Measurements from ENCODE around the gene SIPA1.

Gene SIPA1, protein sequence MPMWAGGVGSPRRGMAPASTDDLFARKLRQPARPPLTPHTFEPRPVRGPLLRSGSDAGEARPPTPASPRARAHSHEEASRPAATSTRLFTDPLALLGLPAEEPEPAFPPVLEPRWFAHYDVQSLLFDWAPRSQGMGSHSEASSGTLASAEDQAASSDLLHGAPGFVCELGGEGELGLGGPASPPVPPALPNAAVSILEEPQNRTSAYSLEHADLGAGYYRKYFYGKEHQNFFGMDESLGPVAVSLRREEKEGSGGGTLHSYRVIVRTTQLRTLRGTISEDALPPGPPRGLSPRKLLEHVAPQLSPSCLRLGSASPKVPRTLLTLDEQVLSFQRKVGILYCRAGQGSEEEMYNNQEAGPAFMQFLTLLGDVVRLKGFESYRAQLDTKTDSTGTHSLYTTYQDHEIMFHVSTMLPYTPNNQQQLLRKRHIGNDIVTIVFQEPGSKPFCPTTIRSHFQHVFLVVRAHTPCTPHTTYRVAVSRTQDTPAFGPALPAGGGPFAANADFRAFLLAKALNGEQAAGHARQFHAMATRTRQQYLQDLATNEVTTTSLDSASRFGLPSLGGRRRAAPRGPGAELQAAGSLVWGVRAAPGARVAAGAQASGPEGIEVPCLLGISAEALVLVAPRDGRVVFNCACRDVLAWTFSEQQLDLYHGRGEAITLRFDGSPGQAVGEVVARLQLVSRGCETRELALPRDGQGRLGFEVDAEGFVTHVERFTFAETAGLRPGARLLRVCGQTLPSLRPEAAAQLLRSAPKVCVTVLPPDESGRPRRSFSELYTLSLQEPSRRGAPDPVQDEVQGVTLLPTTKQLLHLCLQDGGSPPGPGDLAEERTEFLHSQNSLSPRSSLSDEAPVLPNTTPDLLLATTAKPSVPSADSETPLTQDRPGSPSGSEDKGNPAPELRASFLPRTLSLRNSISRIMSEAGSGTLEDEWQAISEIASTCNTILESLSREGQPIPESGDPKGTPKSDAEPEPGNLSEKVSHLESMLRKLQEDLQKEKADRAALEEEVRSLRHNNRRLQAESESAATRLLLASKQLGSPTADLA

DNA sequence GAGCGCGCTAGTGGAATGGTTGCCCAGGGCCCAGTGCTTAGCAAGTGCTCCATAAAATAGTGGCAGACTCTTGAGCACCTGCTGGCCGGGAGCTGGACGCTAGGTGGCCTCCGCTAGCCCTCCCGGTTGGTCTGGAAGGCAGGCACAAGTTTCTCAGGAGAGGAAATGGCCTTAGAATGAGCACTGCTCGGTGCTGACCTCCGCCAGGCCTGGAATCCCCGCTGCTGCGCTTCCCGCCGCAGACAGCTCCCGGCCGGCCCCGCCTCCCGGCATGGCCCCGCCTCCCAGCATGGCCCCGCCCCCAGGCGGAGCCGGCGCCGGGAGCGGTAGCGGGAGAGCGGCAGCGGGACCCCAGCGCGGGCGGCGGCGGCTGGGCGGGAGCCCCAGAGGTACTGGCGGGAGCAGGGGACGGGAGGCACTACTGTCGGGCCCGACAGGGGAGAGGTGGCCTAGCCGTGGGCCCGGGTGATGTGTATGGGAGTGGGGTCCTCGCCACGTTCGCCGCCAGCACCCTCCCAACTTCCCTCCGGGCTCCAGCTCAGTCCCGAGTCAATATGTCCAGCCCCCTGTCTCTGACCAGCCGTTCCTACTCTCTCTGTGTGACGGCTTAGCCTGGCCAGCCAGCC, at the start of gene SIPA1:
Gene SIPA1 (plus strand): TSS at position 308 of the 626 bp plus-strand sequence. CDS start 2,821 bp downstream, outside the sequence.
- peak; percentile 95 for DNase-seq

DNA sequence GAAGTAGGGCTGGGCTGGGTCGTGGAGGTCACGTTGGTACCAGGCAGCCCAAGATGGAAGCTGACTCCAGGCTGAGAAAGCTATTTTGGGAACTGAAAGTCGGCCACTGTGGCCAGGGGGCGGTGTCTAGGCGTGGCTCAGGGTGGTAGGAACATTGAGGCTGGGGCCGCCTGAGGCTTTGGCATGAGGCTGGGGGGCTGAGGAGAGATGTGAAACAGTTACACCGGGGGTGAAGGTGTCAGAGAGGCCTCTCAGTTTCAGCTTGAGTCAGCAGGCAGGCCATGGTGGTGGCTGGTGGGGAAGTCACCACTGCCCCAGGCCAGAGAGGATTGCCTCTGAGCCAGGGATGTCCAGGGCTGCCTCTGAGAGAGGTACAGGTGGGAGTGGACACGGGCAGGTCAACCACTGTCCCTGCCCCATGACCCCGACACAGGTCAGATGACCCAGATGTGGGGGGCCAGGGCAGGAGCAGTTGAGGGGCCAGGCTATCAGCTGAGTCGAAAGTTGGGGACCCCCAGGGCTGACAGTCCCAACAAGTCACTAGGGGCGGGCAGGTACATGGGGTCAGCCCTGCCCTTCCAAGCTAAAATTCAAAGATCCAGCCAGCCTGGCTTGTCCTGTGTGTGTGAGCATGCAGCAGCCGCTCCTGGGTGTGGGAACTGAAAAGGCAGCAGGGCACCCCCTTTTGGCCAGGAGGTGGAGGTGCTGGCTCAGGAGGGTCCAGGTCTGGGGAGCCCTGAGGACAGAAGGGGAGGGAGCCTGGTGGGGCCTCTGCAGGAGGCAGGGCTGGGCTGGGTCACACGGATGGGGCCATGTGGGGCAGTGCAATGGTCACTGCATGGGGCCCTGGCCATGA, 49.5 kb upstream of the SIPA1 start:
- peak; percentile 68 for DNase-seq

DNA sequence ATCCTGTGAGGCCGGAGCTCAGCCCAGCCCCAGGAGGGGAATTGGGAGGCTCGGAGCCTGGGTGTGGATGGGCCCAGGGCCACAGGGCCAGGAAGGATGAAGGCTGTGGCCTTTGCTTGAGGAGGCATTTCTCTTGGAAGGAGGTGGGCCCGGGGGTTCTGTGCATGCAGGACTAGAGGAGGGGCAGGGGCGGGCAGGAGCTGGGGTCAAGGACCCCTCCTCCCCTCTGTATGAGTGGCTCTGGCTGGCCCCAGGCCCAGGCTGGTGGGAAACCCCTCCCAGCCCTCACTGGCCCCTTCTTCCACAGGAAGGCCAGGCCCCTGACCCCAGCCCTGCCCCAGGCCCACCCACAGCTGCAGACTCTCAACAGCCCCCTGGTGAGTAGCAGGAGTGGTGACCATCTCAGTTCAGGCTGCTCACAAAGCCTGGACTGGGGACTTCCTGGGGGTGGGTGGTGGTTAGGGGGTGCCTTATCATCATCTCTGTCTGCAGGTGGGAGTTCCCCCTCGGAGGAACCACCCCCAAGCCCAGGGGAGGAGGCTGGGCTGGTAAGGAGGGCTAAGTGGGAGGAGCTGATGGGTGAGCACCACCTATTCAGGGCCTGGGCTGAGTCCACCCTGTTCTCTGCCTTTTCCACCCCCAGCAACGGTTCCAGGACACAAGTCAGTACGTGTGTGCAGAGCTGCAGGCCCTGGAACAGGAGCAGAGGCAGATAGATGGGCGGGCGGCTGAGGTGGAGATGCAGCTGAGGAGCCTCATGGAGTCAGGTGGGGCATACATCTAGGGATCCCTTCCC, 48.3 kb upstream of the SIPA1 start:
- DNase-seq, result peak; percentile 45

DNA sequence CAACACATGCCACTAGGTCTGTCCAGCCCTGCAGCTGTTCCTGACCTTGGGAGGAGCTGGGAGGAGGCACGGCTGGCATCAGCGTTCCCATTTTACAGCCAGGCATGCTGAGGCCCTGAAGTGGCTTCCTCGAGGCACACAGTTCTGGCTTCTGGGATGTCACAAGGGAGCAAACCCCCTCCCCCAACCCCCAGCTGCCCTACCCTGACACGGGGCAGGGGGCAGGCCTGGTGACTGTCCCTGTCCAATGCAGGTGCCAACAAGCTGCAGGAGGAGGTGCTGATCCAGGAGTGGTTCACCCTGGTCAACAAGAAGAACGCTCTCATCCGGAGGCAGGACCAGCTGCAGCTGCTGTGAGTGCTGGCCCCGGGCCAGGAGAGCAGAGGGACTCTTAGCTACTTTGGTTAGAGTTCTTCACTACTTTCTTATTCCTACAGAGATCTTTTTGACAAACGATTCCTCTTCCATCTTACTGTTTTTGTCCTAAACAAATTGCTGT, 47.6 kb upstream of the SIPA1 start:
- DNase-seq, result no peak

DNA sequence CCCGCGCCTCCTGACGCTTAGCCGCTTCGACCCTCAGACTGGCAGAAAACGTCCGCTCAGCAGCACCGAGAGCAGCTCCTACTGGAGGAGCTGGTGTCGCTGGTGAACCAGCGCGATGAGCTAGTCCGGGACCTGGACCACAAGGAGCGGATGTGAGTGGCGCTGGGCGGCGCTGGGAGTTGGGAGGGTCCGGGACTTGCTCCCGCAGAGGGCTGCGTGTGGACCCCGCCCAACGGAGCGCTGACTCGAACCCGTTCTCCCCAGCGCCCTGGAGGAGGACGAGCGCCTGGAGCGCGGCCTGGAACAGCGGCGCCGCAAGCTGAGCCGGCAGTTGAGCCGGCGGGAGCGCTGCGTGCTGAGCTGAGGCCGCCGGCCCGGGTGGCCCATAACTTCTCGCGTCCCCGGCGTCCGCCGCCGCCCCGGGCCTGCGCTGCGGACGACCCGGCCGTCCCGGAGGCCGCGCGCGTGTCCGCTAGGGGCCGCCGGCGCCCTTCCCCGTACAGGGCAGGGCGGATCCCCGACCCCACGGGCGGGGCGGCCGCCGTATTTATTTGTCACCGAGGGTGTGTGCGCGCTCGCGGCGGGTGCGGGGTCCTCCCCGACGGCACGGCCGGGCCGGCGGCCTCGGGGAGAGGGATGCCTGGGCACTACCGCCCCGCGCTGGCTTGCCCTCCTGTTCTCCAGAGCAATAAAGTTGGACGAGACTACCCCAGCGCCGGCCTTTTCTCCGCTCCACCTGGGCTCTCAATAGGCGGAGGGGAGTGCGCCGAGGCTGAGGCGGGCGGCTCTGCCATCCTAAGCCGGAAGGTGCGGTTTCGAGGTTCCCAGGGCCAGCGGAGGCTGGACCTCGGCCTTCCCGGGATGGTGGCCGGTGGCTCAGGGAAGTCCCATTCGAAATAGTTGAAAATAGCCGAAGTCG, 45.7 kb upstream of the SIPA1 start:
- DNase-seq, result no peak

DNA sequence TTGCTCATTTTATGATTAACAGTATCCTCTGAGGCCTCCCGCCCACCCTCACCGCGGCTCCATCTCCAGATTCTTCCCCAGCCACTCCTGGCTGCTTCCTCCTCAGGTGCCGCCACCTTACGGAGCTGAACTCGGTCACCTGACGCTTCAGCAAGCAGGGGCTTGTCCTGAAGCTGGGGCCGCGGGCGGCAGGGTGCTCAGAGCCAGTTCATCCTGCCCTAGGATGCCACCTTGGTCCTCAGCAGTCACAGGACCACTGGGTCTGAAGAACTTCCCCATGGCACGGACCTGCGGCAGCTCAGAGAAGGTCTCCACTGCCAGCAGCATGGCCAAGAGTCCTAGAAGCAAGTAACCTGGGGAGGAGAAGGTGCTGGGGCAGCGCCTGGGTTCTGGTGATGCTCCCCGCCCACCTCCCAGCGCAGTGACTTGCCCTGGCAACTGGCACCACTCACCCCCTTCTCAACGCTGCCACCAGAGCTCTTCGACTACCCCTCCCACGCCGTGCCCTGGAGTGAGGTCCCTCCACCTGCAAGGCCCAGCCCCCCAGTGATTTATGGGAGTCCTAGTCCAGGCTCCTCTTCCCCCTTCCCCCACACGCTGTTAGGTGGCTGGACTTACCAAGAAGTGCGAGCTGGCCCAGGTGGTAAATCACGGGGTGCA, 44.9 kb upstream of the SIPA1 start:
- no peak for DNase-seq

DNA sequence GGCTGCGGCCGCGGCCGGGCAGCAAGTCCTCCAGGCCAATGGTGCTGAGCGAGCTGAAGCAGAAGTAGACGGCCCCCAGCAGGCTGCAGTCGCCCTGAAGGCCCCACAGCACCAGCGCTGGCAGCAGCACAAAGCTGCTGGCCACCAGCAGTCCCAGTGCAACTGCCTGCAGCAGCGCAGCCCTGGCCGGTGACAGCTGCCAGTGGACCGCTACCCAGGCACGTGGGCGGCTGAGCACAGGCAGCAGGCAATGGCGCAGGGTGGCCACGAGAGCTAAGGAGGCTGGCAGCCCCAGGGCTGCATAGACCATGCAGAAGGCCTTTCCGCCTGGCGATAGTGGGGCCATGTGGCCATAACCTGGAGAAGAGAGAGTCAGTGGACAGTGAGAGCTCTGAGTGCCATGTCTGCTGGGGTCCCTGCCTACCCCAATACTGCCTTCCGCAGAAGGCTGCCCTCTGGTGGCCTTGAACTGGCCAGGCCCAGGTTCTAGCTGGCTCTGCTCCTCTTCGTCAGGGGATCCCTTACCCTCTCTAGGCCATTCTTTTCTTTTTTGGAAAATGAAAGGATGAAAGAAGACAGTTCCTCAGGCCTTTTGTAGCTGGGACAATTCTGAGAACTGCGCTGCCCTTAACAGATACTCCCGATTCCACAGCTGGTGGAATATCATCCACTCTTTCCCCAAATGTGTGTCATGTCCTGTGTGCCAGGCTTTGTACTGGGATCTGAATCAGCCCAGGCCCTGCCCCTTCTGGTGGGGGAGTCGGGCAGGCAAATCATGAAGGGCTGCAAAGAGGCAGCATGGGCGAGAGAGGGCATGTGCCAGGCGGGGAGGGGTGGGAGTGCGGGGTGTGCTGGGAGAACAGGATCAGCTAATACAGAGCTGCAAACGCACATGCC, 44.1 kb upstream of the SIPA1 start:
- peak; percentile 36 for DNase-seq

DNA sequence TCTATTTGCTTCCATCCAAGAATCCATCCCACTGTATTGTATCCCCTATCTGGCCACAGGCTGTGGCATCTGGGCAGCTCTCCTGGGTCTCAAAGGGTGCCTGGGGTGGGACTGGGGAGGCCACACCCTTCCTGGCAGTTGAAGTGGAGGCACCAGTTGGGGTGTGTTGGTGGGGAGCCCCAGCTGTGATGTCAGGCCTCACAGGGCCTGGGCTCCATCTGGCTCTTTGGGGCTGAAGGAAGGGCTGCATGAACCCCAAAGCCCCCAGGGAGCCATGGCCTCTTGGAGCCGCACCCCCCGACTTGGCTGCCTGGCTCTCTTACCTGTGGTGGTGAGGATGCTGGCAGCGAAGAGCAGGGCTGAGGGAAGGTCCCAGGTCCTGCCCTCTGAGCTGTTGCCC, 42.8 kb upstream of the SIPA1 start:
- DNase-seq, result no peak

DNA sequence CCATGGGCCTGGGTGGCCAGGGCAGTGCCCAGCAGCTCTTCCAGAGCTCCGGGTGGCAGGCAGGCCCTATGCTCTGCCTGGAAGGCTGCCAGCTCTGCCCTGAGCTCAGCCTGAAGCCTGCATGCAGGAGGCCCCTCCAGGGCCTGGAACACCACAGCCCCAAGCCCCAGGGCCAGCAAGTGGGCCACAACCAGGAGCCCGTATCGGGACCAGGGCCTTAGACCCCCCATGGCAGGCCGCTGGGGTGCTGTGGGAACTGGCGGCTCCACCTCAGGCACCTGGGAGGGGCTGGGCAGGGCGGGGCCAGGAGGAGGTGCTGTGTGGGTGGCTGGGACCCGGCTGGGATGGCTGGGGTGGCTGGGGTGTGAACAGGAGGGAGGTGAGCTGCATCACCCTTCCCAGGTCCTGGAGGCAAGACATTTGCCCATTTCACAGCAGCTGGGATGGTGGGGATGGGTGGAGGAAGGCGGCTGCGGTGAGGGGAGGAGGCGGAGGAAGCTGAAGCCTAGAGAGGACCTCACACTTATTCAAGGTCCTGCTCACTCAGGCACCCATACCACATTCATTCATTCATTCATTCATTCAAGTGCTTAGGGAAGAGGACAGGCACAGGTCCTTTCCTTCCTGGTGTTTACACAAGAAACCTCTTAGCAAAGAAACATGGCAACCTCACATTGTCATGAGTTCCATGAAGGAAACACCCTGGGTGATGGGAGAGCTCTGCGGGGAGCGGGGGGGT, 42.2 kb upstream of the SIPA1 start, which contains the start of gene KCNK7:
Gene KCNK7 (minus strand): TSS at position 258 of the 739 bp plus-strand sequence. CDS start 28 bp downstream, at position 230.
- no peak for DNase-seq

DNA sequence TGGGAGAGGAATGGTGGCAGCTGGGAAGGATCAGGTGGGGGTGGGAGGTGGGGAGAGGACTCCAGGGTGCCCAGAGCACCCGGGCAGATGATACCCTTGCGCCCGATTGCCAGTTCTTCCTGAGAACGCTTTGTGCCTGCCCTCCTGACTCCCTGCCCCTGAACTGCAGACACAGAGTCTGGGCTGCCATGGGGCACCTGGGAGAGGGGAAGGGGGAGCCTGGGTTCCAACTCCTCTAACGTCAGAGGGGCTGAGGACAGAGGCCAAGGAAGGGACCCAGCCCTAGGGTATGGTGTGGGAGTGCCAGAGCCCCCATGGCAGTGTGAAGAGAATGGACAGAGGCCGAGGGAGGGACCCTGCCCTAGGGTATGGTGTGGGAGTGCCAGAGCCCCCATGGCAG, 41.4 kb upstream of the SIPA1 start:
- no peak for DNase-seq

DNA sequence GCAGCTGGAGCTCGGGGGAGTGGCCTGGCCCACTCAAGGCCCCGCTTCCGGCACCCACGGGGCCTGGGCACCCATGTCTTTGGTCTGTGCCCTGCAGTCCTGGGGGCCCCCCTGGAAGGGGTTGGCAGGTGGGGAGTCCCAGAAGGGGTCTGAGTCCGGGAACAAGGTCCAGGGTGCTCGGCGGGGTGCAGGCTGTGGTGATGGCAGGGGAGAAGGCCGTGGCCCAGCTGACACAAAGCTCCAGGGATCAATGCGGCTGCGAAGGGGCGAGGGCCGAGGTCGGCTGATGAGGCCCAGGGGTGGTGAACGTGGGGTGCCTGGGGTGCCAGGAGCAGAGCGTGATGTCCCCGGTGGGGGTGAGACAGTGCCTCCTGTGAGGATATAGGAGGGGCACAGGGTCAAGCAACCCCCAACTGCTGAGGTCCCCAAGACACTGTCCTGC, 39.6 kb upstream of the SIPA1 start:
- no peak for DNase-seq

DNA sequence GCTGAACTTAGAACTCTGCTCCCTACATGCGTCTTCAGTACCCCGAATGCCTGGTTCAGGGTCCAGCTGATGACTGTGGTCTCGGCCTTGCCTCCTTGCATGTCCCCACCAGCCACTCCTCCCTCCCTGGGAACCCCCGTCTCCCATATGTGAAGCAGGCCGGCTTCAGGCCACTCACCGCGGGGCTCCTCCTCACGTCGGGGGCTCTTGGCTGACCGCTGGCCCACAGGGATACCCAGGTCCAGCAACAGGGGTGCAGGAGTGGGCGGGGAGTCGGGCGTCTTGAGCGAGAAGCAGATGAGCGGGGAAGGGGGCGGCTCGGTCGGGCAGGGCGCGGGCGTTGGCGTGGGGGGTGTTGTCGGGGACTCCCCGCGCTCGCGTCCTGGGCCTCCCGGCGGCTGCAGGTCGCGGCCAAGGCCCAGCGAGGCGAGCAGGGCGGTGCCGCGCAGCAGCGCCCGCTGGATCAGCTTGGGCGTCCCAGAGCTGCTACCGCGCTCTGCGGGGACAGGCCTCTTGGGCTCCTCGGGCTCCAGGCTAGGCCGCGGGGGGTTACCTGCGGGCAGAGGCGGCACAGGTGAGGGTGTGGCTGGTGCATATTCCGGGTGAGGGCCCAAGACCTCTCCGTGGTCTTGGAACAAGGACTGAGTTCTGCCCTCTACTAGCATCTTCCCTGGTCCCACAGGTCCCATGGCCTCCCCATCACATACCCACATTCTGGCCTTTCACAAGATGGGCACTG, 38.5 kb upstream of the SIPA1 start:
- no peak for DNase-seq

DNA sequence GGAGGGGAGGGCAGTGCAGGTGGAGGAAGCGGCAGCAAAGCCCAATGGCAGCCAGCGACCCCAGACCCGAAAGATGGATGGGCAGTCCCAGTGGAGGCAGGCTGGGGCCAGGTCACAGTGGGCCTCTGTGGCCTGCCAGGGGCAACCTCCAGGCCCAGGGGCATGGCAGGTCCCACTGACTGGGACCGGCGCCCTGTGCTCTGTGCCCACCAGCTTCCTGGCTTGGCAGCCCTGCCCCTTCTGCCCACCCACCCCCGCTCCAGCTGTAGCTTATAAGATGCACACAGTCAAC, 38.0 kb upstream of the SIPA1 start:
- DNase-seq, result no peak

DNA sequence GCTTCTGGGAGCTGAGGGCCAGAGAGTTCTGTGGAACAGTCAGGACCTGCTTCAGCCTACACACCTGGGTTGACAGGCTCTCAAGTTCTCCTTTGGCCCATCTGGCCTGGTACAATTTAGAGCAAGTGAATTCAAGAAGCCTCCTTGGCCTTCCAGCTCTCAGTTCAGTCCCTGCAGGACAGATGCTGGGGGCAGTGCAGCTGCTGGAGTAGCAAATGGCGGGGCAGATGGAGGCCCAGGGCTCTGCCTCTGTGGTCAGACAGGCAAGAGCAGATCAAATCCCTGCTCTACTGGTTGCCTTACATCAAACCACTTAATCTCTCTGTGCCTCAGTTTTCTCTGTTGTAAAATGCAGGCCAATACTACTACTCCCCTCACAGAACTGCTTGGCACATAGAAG, 33.6 kb upstream of the SIPA1 start:
- DNase-seq, result no peak

DNA sequence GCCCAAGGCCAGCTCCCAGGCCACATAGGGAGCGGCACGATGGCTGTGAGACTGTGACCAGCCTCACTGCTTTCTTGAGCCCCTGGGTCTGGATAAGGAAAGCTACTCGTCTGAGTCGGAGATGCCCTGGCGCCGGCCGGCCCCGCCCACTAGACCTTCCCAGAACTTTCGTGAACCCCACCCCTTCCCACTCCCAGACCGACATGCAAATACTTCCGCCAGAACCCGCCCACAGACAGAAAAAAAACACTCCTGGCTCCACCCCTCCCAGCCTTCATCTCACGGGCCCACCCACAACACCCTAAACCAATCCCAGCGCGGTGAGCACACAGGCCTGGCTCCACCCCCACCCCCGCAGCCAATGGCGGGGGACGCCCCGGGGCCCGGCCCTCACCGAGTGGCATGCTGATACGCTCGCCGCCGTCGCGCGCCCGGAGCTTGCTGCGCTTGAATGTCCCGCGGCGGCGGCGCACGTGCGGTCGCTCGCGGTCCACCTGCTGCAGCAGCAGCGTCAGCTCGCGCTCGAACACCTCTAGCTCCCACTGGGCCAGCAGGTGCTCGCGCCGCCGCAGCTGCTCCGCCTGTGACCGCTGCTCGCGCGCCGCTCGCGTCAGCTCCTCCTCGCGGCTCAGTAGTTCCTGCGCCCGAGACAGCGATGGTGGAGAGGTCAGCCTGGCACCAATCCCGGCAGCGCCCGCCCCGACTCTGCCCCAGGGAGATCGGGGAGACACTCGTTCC, 30.9 kb upstream of the SIPA1 start:
- DNase-seq, result no peak
